GM21529 (cell line): Measurements from ENCODE around the gene SHC2.
"Not testable (repeated sequence)": the region's sequence is repeated elsewhere in the genome, so short reads cannot be mapped to it uniquely, and the experiment has no call there.

Experiments
- ATAC-seq: cut with Tn5 transposase; IDR thresholded peaks from one replicate; pipeline ENCODE4 v1.9.1; 2021; ENCODE audit not compliant: unreplicated experiment

The SHC2 gene

DNA sequence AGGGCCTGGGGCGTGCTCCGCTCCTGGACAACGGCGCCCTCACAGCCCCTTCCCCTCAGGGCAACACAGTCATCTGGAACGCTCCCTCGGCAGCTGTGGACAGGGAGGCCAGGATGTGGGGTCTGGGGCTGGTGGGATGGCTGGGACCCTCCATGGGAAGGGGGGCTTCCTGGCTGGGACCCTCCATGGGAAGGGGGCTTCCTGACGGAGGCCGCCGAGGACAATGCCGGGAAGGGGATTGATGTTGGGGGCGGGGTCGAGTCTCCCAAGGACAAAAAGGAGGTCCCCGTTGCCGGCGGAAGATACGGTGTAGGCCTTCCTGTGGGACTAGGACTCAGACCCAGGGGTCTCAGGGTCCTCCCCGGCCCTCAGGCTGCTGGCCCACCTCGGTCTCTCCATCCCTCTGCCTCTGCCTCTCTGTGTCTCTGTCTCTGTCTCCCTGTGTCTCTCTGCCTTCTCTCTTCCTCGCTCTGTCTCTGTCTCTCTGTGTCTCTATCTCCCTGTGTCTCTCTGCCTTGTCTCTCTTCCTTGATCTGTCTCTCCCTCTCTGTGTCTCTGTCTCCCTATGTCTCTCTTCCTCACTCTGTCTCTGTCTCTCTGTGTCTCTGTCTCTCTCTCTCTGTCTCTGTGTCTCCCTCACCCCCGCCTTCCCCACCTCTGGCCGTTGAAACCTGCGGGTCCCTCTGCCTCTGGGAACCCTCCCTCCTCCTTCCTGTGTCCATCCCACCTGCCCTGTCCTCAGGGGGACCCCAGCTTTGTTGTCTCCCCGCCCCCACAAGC, 32.7 kb upstream of the SHC2 start:
- no peak for ATAC-seq

GRCh38 chr19:492091-492531, 31.3 kb upstream of the SHC2 start:
- ATAC-seq, result no peak

DNA sequence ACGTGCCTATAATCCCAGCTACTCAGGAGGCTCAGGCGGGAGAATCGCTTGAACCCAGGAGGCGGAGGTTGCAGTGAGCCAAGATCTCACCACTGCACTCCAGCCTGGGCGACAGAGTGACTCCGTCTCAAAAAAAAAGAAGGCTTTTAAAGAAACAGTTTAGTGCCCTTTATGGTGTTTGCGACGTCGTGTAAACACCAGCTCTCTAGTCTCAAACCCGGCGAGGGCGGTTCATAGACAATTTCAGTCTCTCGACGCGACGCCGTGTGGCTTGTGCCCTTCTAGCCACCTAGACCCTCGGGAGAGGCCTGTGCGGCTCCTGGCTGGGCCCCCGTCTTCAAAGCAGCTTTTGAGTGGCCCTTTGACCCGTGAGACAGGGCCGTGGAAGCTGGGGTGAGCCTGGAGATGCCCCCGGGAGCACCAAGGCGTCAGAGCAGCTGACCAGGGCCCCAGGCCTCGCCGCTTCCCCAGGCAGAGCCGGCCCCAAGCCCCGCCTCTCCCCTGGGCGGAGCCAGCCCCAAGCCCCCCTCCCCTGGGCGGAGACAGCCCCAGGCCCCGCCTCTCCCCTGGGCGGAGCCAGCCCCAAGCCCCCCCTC, 30.4 kb upstream of the SHC2 start:
- ATAC-seq, result no peak

- ATAC-seq, result no peak
These were observed 28.8 kb upstream of the SHC2 start for GRCh38 chr19:489418-490196.

DNA sequence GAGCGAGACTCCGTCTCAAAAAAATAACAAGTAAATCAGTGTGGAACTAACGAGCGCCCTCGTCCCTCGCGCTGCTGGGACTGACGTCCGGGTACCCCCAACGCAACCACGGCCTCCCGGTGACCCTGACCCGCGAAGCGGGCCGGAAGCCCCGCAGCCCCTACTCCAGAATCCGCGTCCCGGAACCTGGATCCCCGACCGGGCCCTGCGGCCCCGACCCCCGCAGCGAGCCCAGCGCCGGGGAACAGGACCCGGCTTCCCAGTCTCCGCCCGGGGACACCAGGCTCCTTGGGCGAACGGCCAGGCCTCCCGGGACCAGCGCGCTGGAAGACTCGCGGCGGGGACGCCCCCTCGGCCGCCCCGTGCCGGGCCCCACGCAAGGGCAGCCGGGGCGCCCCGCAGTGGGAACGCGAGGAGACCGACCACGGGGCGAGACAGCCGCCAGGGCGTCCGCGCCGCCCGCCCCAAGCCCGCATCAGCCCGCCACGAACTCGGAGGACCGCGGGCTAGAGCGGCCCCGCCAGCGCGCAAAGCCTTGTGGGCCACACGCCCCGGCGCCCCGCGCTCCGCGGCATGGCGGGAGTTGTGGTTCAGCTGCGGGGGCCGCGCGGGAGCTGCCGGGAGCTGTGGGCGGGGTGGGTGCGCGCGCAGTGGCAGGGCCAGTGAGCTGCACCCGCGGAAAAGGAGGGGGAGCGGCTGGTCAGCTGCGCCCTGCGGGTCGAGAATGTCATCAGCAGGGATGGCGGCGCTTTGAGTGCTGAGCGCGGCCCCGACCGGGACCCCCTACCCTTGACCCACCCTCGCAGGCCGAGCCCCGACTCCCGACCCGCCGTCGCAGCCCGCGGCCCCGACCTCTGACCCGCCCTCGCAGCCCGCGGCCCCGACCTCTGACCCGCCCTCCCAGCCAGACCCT, 27.9 kb upstream of the SHC2 start:
- peak; percentile 77 for ATAC-seq

DNA sequence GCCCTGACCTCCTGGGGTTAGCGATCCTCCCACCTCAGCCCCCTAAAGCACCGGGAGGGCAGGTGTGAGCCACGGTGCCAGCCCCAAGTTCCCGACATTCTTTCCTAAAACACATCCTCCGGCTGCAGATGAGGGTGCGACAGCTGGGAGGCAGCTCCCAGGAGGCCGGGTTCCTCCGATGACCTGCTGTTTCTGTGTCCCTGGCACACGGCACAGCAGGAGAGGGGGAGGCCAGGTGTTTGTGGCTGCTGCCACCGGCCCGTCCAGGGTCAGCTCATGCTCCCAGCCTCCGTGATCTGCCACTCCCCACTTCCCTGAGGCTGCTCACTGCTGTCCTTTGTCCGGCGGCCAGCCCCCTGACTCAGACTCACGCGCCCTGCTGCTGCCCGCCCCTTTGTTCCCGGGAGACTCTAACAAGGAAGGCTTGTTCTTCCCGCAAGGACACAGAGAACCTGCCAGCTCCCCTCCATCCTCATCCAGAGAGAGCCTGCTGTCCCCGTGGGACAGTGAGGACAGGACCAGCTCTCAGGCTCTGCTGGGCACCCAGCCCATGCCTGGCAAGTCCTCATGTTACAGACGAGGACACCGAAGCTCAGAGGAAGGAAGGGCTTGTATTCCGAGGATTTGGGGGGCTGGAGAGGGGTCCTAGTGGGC, 24.9 kb upstream of the SHC2 start:
- ATAC-seq, result no peak

DNA sequence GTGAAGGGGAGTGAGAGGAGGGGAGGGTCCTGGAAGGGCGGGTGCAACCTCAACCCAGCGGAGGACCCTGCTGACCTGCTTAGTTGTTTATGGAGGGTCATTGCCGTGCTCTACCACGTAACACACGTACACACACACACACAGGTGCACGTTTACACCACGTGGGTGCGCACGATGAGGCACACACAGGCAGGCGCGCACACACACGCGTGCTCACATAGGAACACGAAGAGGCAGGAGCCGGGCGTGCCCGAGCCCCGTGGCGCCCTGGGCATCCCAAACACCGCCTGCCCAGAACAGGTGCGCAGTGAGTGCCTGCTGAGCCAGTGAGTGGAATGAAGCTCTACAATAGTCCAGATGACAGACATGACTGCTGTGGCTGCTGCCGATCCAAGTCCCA, 24.2 kb upstream of the SHC2 start:
- ATAC-seq, result no peak

DNA sequence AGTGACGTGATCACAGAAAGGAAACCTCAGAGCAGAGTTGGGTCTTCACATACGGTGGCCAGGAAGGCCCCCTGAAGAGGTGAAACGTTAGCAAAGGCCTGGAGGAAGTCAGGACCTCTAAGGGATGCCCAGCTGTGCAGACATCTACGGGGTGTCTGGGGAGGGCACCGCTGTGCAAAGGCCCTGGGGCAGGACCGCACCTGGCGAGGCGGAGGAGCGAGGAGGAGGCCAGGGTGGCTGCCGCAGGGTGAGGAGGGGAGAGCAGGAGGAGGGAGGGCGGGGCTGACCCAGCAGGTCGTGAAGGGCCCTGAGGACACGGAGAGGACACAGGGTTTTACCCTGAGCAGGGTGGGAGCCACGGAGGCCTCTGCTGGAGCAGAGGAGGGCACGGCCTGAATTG, 23.7 kb upstream of the SHC2 start:
- no peak for ATAC-seq

- ATAC-seq, result no peak
These were observed 22.7 kb upstream of the SHC2 start for GRCh38 chr19:483332-484072.

DNA sequence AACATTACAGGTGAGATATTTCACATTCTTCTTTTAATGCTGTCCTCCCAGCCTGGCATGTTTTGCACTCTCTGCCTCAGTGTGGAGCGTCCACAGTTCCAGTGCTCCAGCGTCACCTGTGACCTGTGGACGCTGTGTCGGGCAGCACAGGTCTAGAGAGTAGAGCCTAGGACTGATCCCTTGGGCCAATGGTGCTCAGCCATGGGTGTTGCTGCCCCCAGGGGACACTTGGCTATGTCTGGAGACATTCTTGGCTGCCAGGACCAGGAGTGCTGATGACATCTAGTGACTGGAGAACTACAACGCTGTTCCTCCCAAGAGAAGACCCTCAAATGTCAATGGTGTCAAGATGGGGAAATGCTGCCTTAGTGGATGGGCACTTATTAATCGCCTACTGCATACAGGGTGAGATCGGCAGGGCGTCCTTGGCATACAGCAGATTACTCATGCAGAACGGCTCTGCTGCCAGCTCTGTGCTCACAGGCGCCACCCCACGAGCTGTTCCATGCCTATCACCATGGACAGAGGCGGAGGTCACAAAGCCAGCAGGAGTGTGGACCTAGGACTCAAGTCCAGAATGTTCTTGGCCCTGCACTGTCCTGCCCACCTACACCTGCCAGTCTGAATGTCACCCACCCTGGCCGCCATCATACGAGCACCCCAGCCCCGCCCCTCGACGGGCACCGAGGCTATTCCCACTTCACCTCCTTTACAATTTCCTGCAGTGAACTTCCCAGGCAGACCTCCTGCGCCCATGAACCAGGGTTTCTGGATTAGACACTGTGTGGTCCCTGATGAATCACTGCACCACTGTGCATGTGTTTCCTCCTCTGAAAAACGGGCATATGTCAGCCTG, 21.6 kb upstream of the SHC2 start:
- no peak for ATAC-seq

DNA sequence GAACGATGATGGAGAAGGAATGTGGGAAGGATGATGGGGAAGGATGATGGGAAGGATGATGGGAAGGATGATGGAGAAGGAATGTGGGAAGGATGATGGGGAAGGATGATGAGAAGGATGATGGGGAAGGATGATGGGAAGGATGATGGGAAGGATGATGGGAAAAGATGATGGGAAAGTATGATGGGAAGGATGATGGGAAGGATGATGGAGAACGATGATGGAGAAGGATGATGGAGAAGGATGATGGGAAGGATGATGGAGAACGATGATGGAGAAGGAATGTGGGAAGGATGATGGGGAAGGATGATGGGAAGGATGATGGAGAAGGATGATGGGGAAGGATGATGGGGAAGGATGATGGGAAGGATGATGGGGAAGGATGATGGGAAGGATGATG, 20.3 kb upstream of the SHC2 start:
- not testable (repeated sequence) for ATAC-seq

DNA sequence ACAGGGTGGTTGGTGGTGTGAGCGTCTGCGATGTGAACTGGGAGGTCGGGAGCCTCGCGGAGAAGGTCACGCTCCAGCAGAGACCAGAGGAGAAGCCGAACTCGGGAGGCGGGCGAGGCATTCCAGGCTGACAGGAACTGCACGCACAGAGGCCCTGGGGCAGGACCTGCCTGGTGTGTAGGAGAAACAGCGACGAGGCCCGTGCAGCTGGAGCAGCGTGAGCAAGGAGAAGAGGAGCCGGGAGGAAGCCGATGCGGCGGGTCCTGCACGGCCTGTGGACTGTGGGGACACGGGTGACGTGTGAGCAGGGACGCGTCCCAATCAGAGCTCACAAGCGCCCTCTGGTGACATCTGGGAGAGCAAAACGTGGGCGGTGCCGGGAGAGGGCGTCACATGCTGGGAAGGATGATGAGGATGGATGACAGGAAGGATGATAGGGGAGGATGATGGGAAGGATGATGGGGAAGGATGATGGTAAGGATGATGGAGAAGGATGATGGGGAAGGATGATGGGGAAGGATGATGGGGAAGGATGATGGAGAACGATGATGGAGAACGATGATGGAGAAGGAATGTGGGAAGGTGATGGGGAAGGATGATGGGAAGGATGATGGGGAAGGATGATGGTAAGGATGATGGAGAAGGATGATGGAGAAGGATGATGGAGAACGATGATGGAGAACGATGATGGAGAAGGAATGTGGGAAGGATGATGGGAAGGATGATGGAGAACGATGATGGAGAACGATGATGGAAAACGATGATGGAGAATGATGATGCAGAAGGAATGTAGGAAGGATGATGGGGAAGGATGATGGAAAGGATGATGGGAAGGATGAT, 19.4 kb upstream of the SHC2 start:
- no peak for ATAC-seq

GRCh38 chr19:478976-479375, 18.1 kb upstream of the SHC2 start:
- ATAC-seq, result no peak

GRCh38 chr19:478236-478903, 17.5 kb upstream of the SHC2 start:
- ATAC-seq, result no peak

DNA sequence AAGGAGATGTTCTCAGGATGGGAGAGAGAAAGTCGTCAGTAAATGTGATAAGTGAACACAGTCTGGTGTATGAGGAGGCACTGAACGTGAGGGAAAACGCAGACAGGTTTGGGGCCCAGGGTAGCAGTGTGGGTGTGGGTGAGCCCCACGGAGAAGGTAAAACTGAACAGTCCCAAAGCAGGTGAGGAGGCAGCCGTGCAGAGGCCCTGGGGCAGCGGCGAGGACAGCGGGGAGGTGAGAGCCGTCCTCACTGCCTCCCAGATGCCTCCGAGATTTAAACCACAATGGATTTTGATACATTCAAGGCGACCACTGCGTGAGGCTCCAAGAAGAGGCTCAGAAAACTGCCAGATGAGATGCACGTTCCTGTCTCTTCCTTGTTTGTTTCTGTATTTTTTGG, 14.5 kb upstream of the SHC2 start:
- ATAC-seq, result no peak

GRCh38 chr19:474126-475078, 13.6 kb upstream of the SHC2 start:
- ATAC-seq, result no peak
